GM08714 (cell line): ENCODE data around the gene GPR27.

ENCODE experiments used
- H3K4me3 ChIP-seq: fragments of 200-500 bp; sonication (Bioruptor generic); 2 replicates; pipeline ENCODE4 v1.5.1; 2014; ENCODE audit warnings: mild to moderate bottlenecking, low read length, inconsistent platforms
- ZNF274 ChIP-seq: IDR thresholded peaks from 2 replicates; pipeline ENCODE4 v1.6.1; 2012; ENCODE audit warnings: mild to moderate bottlenecking, low read depth, low read length

GPR27 gene

GRCh38 chr3:71758091-71758490 is 4.4 kb downstream of the GPR27 start:
- H3K4me3 ChIP-seq = no peak overlapping the region
- no peak for TF ChIP-seq ZNF274

- no peak for TF ChIP-seq ZNF274
- no peak overlapping the region for H3K4me3 ChIP-seq
These were observed 5.7 kb downstream of the GPR27 start for GRCh38 chr3:71759401-71759800.

- TF ChIP-seq ZNF274 = no peak
- H3K4me3 ChIP-seq = no peak overlapping the region
These were observed 6.5 kb downstream of the GPR27 start for GRCh38 chr3:71760140-71760539.

- no peak for TF ChIP-seq ZNF274
- H3K4me3 ChIP-seq = no peak overlapping the region
These were observed 9.8 kb downstream of the GPR27 start for GRCh38 chr3:71763426-71763825.

GRCh38 chr3:71771126-71771525 is 17.5 kb downstream of the GPR27 start:
- H3K4me3 ChIP-seq = no peak overlapping the region
- TF ChIP-seq ZNF274 = no peak

GRCh38 chr3:71771884-71772283 is 18.2 kb downstream of the GPR27 start:
- TF ChIP-seq ZNF274 = no peak
- no peak overlapping the region for H3K4me3 ChIP-seq

- no peak for TF ChIP-seq ZNF274
- no peak overlapping the region for H3K4me3 ChIP-seq
These were observed 22.9 kb downstream of the GPR27 start for GRCh38 chr3:71776538-71776937.

GRCh38 chr3:71778353-71778752 is 24.7 kb downstream of the GPR27 start:
- H3K4me3 ChIP-seq = no peak overlapping the region
- no peak for TF ChIP-seq ZNF274

- no peak for TF ChIP-seq ZNF274
- H3K4me3 ChIP-seq = no peak overlapping the region
These were observed 26.2 kb downstream of the GPR27 start for GRCh38 chr3:71779674-71780377.

- H3K4me3 ChIP-seq = no peak overlapping the region
- no peak for TF ChIP-seq ZNF274
These were observed 26.8 kb downstream of the GPR27 start for GRCh38 chr3:71780430-71780829.

- no peak overlapping the region for H3K4me3 ChIP-seq
- no peak for TF ChIP-seq ZNF274
These were observed 29.5 kb downstream of the GPR27 start for GRCh38 chr3:71783152-71783551.

GRCh38 chr3:71784201-71784913 is 30.7 kb downstream of the GPR27 start:
- TF ChIP-seq ZNF274 = no peak
- no peak overlapping the region for H3K4me3 ChIP-seq

- no peak for TF ChIP-seq ZNF274
- H3K4me3 ChIP-seq = no peak within 1 kb of the TSS
These were observed 31.4 kb downstream of the GPR27 start, which contains the start of gene PROK2 for GRCh38 chr3:71784914-71785531. PROK2 (minus strand) TSS chr3:71785148; CDS start chr3:71785052, 96 bp downstream.

GRCh38 chr3:71785532-71786216 is 32.0 kb downstream of the GPR27 start:
- H3K4me3 ChIP-seq = no peak overlapping the region
- TF ChIP-seq ZNF274 = no peak

- H3K4me3 ChIP-seq = no peak overlapping the region
- no peak for TF ChIP-seq ZNF274
These were observed 32.5 kb downstream of the GPR27 start for GRCh38 chr3:71786217-71786549.

- H3K4me3 ChIP-seq = no peak overlapping the region
- TF ChIP-seq ZNF274 = no peak
These were observed 32.9 kb downstream of the GPR27 start for GRCh38 chr3:71786551-71786950.
